ENCODE results near the gene FAU.
"Not testable (repeated sequence)": the region's sequence is repeated elsewhere in the genome, so short reads cannot be mapped to it uniquely, and the experiment has no call there.

FAU gene

DNA sequence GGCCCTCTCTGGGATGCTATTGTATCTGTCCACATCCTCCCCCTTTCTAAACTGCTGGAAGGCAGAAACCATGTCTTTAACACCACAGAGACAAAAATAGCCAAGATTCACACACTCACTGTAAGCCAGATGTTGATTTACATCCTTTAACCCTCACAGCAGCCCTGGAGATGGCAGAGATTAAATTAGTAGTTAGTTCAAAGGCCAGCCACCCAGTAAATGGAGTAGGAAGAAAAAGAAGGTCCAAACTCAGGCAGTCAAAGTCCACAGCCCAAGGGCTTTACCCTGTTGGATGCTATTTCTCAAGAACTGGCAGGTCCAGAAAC, 2.3 kb downstream of the FAU start:
- DNase-seq (ENCODE audit: low spot score) = no peak

- not testable (repeated sequence) for DNase-seq (ENCODE audit: low spot score)
Observed at GRCh38 chr11:65118891-65119669, 2.9 kb downstream of the FAU start.

DNA sequence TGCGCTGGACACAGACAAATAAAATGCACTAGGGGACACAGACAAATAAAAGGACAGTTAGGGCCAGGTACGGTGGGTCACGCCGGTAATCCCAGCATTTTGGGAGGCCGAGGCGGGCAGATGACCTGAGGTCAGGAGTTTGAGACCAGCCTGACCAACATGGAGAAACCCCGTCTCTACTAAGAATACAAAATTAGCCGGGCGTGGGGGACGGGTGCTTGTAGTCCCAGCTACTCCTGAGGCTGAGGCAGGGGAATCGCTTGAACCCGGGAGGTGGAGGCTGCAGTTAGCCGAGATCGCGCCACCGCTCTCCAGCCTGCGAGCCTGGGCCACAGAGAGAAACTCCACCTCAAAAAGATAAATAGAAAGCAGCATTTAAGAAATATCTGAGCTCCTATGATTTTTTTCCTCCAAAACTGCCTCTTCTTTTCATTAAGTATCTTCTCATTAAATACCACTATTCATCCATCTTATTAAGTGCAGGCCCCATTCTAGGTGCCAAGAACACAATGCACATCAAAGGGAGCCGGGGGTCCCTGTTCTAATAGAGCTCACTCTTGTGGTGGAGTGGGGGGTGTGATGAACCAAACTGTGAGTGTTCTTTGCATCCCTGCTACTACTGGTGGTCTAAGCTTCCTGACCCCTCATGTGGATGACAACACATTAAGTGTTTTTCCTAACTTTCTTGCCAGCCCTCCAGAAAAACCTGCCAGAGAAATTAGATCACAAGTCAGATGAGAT, 3.7 kb downstream of the FAU start:
- no peak for DNase-seq (ENCODE audit: low spot score)

- peak; percentile 100 for DNase-seq (ENCODE audit: low spot score)
Observed at GRCh38 chr11:65117206-65118096, 4.5 kb downstream of the FAU start, which contains the start of gene ZNHIT2. Gene ZNHIT2, minus strand, starts transcription at chr11:65117701. Its CDS starts 48 bp downstream, at chr11:65117653.

- DNase-seq (ENCODE audit: low spot score) = peak; percentile 50
Observed at GRCh38 chr11:65116370-65117205, 5.3 kb downstream of the FAU start.

DNA sequence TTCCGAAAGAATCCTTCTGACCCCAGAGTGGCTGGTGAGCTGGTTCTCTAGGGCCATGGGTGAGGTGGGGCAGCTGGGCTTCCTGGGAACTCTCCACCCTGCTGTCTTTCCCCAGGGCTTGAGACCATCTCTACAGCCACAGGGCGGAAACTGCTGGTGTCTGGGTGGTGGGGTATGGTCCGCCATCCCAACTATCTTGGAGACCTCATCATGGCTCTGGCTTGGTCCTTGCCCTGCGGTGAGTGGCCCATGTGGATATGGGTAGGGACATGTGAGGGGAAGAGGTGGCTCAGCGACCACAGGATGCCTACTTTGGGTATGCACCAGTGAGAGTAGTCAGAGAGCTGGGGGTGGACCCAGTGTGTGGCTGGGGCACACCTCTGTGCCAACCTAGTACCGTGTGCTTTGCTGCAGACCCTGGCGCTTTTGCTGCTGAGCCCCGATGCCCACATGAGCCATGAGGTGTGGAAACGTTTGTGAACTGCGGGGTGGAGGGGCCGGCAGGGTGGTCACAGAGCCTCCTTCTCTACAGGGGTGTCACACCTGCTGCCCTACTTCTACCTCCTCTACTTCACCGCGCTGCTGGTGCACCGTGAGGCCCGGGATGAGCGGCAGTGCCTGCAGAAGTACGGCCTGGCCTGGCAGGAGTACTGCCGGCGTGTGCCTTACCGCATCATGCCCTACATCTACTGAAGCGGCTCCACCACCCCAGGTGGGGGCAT, 6.4 kb downstream of the FAU start:
- DNase-seq (ENCODE audit: low spot score) = no peak

DNA sequence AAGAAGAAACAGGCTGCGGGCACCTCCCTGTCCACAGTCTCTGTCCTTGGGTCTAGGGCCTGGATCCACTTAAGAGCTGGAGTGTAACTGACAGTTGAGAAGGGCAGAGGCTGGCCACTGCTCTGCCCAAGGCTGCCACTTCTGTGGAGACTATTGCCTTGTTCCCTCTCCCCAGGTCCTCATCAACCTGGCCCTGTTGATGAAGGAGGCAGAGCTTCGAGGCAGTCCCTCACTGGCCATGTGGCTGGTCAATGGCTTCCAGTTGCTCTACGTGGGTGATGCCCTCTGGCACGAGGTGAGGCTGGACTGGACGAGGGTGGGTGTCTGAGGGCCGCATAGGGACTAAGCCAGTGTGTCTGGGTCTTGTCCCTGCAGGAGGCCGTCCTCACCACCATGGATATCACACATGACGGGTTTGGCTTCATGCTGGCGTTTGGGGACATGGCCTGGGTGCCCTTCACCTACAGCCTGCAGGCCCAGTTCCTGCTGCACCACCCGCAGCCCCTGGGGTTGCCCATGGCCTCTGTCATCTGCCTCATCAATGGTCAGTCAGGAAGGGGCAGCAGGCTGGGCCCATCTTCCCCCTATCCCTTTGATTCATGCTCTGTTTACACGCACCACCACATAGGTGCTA, 7.3 kb downstream of the FAU start:
- no peak for DNase-seq (ENCODE audit: low spot score)

GRCh38 chr11:65113839-65114238, 8.1 kb downstream of the FAU start:
- DNase-seq (ENCODE audit: low spot score) = no peak

DNA sequence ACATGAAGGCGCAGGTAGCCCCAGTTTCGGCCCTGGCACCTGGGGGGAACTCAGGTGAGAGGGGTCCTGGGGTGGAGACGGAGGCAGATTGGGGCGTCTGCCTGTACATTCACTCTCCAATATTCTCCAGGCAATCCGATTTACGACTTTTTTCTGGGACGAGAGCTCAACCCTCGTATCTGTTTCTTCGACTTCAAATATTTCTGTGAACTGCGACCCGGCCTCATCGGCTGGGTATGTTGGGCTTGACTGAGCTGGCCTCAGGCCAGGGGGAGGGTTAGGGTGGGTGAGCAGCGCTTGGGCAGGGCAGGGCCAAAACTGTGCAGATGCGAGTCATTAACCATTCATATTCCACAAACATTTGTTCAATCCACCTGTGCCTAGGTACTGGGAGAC, 8.6 kb downstream of the FAU start:
- no peak for DNase-seq (ENCODE audit: low spot score)

DNA sequence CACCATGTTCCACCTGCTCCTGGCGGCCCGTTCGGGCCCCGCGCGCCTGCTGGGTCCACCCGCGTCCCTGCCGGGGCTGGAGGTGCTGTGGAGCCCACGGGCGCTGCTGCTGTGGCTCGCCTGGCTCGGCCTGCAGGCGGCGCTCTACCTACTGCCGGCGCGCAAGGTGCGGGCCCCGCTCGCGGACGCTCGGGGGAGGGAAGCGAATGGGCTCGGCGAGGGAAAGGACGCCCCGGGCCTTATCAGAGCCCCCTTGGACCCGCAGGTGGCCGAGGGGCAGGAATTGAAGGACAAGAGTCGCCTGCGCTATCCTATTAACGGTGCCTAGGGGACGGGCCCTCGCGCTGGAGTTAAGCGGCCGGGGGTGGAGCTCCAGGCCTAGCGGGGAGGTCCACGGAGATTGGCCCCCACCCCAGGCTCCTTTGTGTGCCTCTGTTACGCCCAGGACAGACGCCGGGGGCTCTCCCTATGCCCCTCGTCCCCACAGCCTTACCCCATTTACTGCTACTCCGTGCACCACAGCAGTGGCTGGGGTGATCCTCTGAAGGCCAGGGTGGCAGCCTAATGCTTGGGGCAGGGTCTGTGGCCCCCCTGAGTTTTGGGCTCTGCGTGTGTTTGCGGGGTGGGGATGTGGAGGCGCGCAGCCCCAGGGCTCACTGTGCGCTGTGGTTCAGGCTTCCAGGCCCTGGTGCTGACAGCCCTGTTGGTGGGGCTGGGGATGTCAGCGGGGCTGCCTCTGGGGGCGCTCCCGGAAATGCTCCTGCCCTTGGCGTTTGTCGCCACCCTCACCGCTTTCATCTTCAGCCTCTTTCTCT, 9.2 kb downstream of the FAU start:
- DNase-seq (ENCODE audit: low spot score) = peak; percentile 76

- DNase-seq (ENCODE audit: low spot score) = peak; percentile 94
Observed at GRCh38 chr11:65111744-65112545, 10.0 kb downstream of the FAU start, which contains the start of gene TM7SF2. Gene TM7SF2, plus strand, starts transcription at chr11:65111872. Its CDS starts 144 bp downstream, at chr11:65112016.

- no peak for DNase-seq (ENCODE audit: low spot score)
Observed at GRCh38 chr11:65111159-65111743, 10.7 kb downstream of the FAU start.

- peak; percentile 96 for DNase-seq (ENCODE audit: low spot score)
Observed at GRCh38 chr11:65110354-65110861, 11.5 kb downstream of the FAU start.

DNA sequence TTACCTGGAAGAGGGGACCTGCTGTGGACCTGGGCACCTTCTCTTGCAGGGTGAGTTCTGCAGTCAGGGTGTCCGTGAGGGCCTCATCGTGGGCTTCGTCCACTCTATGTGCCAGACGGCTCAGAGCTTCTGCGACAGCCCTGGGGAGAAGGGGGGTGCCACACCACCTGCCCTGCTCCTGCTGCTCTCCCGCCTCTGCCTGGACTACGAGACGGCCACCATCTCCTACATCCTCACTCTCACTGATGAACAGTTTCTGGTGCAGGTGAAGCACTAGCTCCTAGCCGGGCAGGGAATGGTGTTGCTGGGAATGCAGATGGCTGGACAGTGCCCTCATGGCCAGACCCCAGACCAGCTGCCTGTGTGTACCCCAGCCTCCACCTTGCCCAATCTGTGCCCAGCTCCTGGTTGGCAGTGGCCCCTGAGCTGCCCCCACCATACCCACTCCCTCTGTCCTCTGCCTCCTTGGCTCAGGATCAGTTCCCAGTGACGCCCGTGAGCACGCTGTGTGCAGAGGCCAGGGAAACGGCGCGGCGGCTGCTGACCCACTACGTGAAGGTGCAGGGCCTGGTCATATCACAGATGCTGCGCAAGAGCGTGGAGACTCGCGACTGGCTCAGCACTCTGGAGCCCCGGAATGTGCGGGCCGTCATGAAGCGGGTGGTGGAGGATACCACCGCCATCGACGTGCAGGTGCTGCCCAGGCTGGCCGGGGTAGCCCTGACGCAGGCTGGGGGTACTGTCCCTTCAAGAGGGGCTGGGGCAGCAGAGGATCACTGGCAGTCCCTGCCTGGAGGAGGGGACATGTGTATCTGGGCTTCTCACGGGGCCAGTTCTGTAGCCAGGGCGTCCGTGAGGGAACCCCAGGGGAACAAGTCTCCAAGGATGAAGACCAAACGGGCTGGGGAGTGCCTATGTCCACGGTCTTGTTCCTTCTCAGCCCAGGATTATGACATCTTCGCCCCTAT, 12.4 kb downstream of the FAU start:
- no peak for DNase-seq (ENCODE audit: low spot score)

DNA sequence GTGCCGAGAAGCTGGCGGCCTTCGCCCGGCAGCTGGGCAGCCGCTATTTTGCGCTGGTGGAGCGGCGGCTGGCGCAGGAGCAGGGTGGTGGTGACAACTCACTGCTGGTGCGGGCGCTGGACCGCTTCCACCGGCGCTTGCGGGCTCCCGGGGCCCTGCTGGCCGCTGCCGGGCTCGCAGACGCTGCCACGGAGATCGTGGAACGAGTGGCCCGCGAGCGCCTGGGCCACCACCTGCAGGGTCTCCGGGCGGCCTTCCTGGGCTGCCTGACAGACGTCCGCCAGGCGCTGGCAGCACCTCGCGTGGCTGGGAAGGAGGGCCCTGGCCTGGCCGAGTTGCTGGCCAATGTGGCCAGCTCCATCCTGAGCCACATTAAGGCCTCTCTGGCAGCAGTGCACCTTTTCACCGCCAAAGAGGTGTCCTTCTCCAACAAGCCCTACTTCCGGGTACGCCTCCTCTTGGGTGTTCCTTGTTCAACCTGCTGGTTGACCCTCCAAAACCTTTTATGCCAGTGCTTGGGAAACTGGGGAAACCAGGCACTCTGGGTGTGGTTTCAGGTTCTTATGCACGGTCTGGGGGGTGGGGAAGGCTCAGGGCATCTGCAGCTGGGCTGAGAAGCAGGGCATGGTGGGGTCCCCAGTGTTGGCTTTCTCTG, 13.3 kb downstream of the FAU start:
- DNase-seq (ENCODE audit: low spot score) = no peak

Measured in CD4-positive, alpha-beta T cell treated with Interleukin-2 at 100 ng/mL for 4 hours (primary cell).